ENCODE measurements around the gene CEP85L. TPM values are rescaled to one million over a fixed set of nuclear protein-coding genes. Genes with fewer than 3 reads are reported as not detected.

CEP85L gene
- total RNA-seq, 1 donor from 2014 or later, result 19.3 TPM

DNA sequence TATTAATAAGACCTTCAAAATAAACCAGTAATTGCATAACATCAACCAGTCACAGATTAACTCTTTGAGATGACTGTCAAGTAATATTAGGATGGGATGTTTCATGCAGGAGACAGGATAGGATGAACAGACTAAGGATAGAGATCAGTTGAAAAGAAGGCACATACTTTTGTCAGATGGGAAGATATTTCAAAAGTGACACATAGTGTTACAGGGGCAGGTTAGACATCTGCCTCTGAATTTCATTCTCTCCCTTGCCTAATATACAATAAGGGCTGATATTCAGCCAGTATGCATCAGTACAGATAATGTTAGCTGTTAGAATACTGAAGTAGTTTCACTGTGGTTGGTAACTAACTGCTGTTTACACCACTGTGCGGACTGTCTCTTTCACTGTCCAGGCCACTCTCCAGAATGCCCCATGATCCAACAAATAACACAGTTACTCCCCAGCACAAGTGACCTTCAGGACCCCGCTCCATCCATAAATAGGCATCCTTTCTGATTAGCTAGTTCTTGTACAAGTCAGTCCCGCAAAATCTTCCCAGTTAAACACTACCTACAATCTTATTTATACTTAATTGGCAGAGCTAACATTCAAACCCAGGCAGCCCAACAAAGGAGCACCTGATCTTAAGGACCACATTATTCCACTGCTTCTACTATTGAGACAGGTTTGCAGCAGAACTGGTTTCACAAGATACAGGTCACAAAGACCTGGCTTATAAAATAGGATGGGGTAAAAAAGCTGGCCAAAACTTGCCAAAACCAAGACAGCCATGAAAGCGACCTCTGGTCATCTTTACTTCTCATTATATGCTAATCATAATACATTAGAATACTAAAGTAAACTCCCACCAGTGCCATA is 125.2 kb downstream of the CEP85L start:
- Mint-ChIP-seq H3K4me1 (ENCODE audit: low read depth, unreplicated experiment) (peaks cover 3% of the 10 kb centered on the region), H3K27me3 (ENCODE audit: low read depth, unreplicated experiment) (no peaks in the 10 kb centered on the region), H3K9me3 (ENCODE audit: unreplicated experiment) (peaks cover 4% of the 10 kb centered on the region), H3K27ac (ENCODE audit: unreplicated experiment) (no peak overlapping the region), H3K36me3 (ENCODE audit: low read depth, unreplicated experiment) (peaks cover 2% of the 10 kb centered on the region), H3K4me3 (ENCODE audit: unreplicated experiment) (no peak overlapping the region)
- Histone ChIP-seq H3K9ac (ENCODE audit: low read length) (no peak overlapping the region), H3K27ac (ENCODE audit: low read depth, low read length) (no peak overlapping the region), H3K4me1 (ENCODE audit: insufficient read depth, low read length) (no peaks in the 10 kb centered on the region), H3K36me3 (ENCODE audit: insufficient read depth, low read length) (peaks cover 3% of the 10 kb centered on the region), H4K20me1 (ENCODE audit: insufficient read depth, low read length) (peaks cover 32% of the 10 kb centered on the region), H3K79me2 (ENCODE audit: insufficient read depth, low read length) (peaks cover 54% of the 10 kb centered on the region), H2AFZ (ENCODE audit: low read depth, low read length) (no peak overlapping the region), H3K9me3 (ENCODE audit: insufficient read depth, low read depth, low read length) (no peaks in the 10 kb centered on the region), H3K4me2 (ENCODE audit: low read length) (no peak overlapping the region), H3K27me3 (ENCODE audit: insufficient read depth, low read length) (no peaks in the 10 kb centered on the region), H3K4me3 (ENCODE audit: insufficient read depth, low read depth, low read length) (no peak overlapping the region)
- FAIRE-seq, result no peak
- TF ChIP-seq EZH2 (IDR thresholded peaks at IDR 0.05; ENCODE audit: insufficient read depth, low read length), result no peak
- TF ChIP-seq, protein P1, sequence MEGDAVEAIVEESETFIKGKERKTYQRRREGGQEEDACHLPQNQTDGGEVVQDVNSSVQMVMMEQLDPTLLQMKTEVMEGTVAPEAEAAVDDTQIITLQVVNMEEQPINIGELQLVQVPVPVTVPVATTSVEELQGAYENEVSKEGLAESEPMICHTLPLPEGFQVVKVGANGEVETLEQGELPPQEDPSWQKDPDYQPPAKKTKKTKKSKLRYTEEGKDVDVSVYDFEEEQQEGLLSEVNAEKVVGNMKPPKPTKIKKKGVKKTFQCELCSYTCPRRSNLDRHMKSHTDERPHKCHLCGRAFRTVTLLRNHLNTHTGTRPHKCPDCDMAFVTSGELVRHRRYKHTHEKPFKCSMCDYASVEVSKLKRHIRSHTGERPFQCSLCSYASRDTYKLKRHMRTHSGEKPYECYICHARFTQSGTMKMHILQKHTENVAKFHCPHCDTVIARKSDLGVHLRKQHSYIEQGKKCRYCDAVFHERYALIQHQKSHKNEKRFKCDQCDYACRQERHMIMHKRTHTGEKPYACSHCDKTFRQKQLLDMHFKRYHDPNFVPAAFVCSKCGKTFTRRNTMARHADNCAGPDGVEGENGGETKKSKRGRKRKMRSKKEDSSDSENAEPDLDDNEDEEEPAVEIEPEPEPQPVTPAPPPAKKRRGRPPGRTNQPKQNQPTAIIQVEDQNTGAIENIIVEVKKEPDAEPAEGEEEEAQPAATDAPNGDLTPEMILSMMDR (IDR thresholded peaks at IDR 0.05; ENCODE audit: insufficient read depth, low read depth, low read length), result no peak
- no peak for DNase-seq (ENCODE audit: low read depth)

DNA sequence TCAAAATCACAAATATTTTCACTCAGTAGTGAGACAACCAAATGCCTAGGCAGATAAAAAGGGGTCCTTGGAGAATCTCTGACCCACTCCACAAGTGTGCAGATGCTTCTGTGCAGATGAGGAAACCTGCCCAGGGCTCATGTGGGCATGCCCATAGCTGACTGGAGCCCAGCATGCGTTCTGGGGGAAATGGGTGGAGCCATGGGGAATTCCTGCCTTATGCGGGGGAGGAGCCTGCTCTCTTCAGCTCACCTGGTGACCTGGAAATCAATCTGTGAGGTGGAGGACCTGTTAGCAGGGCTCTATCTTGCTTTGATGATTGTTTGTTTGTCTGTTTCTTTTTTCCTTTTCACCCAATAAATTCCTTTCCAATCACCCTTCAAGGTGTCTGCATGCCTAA is 126.7 kb downstream of the CEP85L start:
- no peak overlapping the region for H3K4me2 ChIP-seq (ENCODE audit: low read length)
- FAIRE-seq, result no peak
- H3K27me3 Mint-ChIP-seq (ENCODE audit: low read depth, unreplicated experiment), result no peaks in the 10 kb centered on the region
- H3K9ac ChIP-seq (ENCODE audit: low read length), result no peak overlapping the region
- H3K27ac ChIP-seq (ENCODE audit: low read depth, low read length), result no peak overlapping the region
- H3K9me3 ChIP-seq (ENCODE audit: insufficient read depth, low read depth, low read length), result no peaks in the 10 kb centered on the region
- H3K36me3 Mint-ChIP-seq (ENCODE audit: low read depth, unreplicated experiment), result peaks cover 2% of the 10 kb centered on the region
- H3K9me3 Mint-ChIP-seq (ENCODE audit: unreplicated experiment), result no peaks in the 10 kb centered on the region
- DNase-seq (ENCODE audit: low read depth), result no peak
- H2AFZ ChIP-seq (ENCODE audit: low read depth, low read length), result no peak overlapping the region
- no peaks in the 10 kb centered on the region for H3K27me3 ChIP-seq (ENCODE audit: insufficient read depth, low read length)
- H3K4me3 Mint-ChIP-seq (ENCODE audit: unreplicated experiment), result no peak overlapping the region
- no peak overlapping the region for H3K4me3 ChIP-seq (ENCODE audit: insufficient read depth, low read depth, low read length)
- peaks cover 3% of the 10 kb centered on the region for H3K4me1 Mint-ChIP-seq (ENCODE audit: low read depth, unreplicated experiment)
- H3K4me1 ChIP-seq (ENCODE audit: insufficient read depth, low read length), result no peaks in the 10 kb centered on the region
- H3K36me3 ChIP-seq (ENCODE audit: insufficient read depth, low read length), result peaks cover 3% of the 10 kb centered on the region
- no peak overlapping the region for H3K27ac Mint-ChIP-seq (ENCODE audit: unreplicated experiment)
- H3K79me2 ChIP-seq (ENCODE audit: insufficient read depth, low read length), result peaks cover 42% of the 10 kb centered on the region
- no peak for TF ChIP-seq EZH2 (IDR thresholded peaks at IDR 0.05; ENCODE audit: insufficient read depth, low read length)
- TF ChIP-seq, protein P1 (IDR thresholded peaks at IDR 0.05; ENCODE audit: insufficient read depth, low read depth, low read length), result no peak
- peaks cover 20% of the 10 kb centered on the region for H4K20me1 ChIP-seq (ENCODE audit: insufficient read depth, low read length)

DNA sequence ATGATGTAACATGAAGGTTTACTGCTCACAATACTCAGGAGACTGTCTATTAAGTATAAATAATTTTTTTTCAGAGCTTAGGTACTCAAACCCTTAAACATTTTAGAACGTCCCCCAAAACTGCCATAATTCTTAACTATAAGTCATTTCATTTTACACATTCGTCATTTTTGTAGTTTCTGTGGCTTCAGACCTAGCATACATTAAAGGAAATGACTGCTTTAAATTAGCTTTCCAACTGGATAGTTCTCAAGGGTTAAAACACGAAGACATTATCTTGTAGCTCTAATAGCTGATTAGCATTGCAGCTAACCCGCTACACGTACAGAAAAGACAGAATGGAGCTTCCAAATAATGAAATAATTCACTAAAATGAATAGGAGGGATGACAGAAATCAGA is 128.2 kb downstream of the CEP85L start:
- Mint-ChIP-seq H3K9me3 (ENCODE audit: unreplicated experiment) (no peaks in the 10 kb centered on the region), H3K27ac (ENCODE audit: unreplicated experiment) (no peak overlapping the region)
- no peak for FAIRE-seq

More for the DNA sequence above, 128.2 kb downstream of the CEP85L start:
- H4K20me1 ChIP-seq (ENCODE audit: insufficient read depth, low read length), result peaks cover 17% of the 10 kb centered on the region
- TF ChIP-seq, protein P1 (IDR thresholded peaks at IDR 0.05; ENCODE audit: insufficient read depth, low read depth, low read length), result no peak
- no peak for TF ChIP-seq EZH2 (IDR thresholded peaks at IDR 0.05; ENCODE audit: insufficient read depth, low read length)
- peaks cover 30% of the 10 kb centered on the region for H3K79me2 ChIP-seq (ENCODE audit: insufficient read depth, low read length)
- H3K4me3 Mint-ChIP-seq (ENCODE audit: unreplicated experiment), result no peak overlapping the region
- no peak overlapping the region for H3K4me2 ChIP-seq (ENCODE audit: low read length)
- H3K4me1 Mint-ChIP-seq (ENCODE audit: low read depth, unreplicated experiment), result peaks cover 3% of the 10 kb centered on the region
- H3K9ac ChIP-seq (ENCODE audit: low read length), result no peak overlapping the region
- no peak overlapping the region for H3K27ac ChIP-seq (ENCODE audit: low read depth, low read length)
- H3K4me3 ChIP-seq (ENCODE audit: insufficient read depth, low read depth, low read length), result no peak overlapping the region
- H3K27me3 Mint-ChIP-seq (ENCODE audit: low read depth, unreplicated experiment), result no peaks in the 10 kb centered on the region
- H3K9me3 ChIP-seq (ENCODE audit: insufficient read depth, low read depth, low read length), result no peaks in the 10 kb centered on the region
- H2AFZ ChIP-seq (ENCODE audit: low read depth, low read length), result no peak overlapping the region
- H3K36me3 ChIP-seq (ENCODE audit: insufficient read depth, low read length), result peaks cover 3% of the 10 kb centered on the region
- peaks cover 5% of the 10 kb centered on the region for H3K36me3 Mint-ChIP-seq (ENCODE audit: low read depth, unreplicated experiment)
- H3K27me3 ChIP-seq (ENCODE audit: insufficient read depth, low read length), result no peaks in the 10 kb centered on the region
- DNase-seq (ENCODE audit: low read depth), result no peak
- H3K4me1 ChIP-seq (ENCODE audit: insufficient read depth, low read length), result no peaks in the 10 kb centered on the region
